GM12891 (cell line): ENCODE results near the gene CC2D1B.

Experiments
- DNase-seq: peaks from one replicate; pipeline ENCODE4 v3.0.0; 2011; ENCODE audit warnings: low spot score; ENCODE audit not compliant: insufficient read length
- FAIRE-seq: peaks from 2 replicates; lab custom pipeline; 2011; peaks lifted over from hg19 to GRCh38; lab: Jason Lieb, UNC
- PAX5 ChIP-seq: IDR thresholded peaks from 2 replicates; pipeline ENCODE4 v1.6.1; 2011; ENCODE audit warnings: low read length, moderate library complexity, mild to moderate bottlenecking; ENCODE audit not compliant: insufficient read depth, severe bottlenecking
- POLR2A ChIP-seq: IDR thresholded peaks from 2 replicates; pipeline ENCODE4 v1.6.1; 2011; ENCODE audit warnings: low read depth, low read length, control low read depth
- POLR2AphosphoS5 ChIP-seq: IDR thresholded peaks from 2 replicates; pipeline ENCODE4 v1.6.1; 2011; ENCODE audit warnings: low read depth, low read length, control low read depth
- POU2F2 ChIP-seq: IDR thresholded peaks from 2 replicates; pipeline ENCODE4 v1.6.1; 2011; ENCODE audit warnings: low read depth, mild to moderate bottlenecking, control low read depth, low read length, moderate library complexity
- SPI1 ChIP-seq: IDR thresholded peaks from 2 replicates; pipeline ENCODE4 v1.6.1; 2011; ENCODE audit warnings: low read depth, low read length, control low read depth
- TAF1 ChIP-seq: IDR thresholded peaks from 2 replicates; pipeline ENCODE4 v1.6.1; 2011; ENCODE audit warnings: low read depth, low read length, control low read depth

Gene CC2D1B

DNA sequence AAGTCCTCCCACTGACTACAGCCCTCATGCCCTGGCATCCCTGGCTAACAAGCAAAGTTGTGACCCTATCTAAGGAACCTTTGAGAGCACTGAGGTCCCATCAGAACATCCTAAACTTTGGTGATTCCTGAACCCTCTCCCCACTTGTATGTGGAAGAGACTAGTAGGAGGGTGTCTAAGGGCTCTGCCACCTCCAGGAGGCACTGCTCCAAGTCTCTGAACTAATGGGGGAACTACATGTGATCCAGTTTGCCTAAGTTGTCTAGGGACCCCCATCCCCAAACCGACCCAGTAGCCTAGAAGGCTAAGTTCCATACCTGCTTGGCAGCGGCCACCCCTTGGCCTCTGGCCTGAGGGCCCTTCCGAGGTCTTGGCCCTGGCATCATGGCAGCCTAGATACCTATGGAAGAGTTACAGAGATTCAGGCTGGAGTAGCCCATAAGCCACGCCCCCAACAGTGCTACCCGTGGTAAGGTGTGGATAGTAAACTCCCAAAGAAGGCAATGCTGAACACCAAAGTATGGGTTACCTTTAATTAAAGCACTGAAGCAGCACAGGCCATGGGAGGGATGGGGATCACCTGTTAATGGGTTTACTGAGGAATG is 1.7 kb downstream of the CC2D1B start:
- peak; percentile 70 for FAIRE-seq
- DNase-seq, result no peak
- TF ChIP-seq POLR2AphosphoS5, result no peak
- no peak for TF ChIP-seq PAX5
- no peak for TF ChIP-seq SPI1
- TF ChIP-seq POLR2A, result no peak
- TF ChIP-seq POU2F2, result no peak
- no peak for TF ChIP-seq TAF1

DNA sequence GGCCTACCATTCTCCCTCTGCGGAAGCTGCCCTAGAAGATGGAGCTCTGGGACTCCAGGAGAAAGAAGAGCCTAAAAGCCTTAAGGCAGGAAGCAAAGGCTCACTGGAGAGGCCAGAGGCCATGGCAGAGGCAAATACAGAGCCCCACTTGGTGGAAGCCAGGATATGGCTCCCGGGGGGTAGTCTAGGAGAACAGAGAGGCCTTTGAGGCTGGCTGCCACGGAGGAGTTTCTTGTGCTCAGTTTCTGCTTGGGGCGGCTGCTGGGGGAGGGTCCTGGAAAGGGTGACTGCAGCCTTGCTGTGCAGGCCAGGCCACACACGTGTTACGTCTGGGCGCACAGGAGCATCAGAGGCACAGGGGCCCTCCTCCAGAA is 5.4 kb downstream of the CC2D1B start:
- FAIRE-seq (no peak), DNase-seq (no peak)
- TF ChIP-seq POLR2A (no peak), SPI1 (no peak), PAX5 (no peak), TAF1 (no peak), POU2F2 (no peak), POLR2AphosphoS5 (no peak)

- DNase-seq (no peak), FAIRE-seq (no peak)
- TF ChIP-seq POLR2AphosphoS5 (no peak; the same call in 1 of the 2 replicates), SPI1 (no peak)
Observed at GRCh38 chr1:52359676-52360594, 6.1 kb downstream of the CC2D1B start.

DNA sequence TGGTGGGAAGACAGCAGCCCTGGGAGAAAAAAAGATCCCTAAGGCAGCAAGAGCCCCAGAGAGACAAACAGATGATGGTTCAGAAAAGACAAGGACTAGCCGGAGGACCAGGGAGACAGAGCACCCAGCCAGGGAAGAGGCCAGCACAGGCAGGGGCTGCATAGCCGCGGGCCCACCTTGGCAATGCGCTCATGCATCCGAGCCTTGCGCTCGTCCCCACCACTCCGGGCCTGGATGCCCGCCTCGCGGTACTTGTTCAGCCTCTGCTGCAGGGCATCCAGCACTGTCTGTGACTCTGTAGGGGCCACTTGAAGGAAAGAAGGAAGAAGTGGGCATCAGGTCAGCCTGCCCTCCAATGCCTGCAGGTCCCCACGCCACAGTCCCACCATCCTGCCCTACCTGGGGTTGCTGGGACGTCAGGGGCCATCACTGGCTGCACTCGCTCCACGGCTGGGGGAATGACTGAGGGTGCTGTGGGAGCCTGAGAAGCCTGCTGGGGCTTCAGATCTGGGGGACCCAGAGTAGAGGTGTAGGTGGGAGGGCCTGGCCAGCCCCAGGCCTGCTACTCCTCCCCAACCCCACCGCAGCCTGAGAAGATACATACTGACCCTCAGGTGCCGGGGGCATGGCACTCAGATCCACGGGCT is 7.0 kb downstream of the CC2D1B start:
- FAIRE-seq (no peak), DNase-seq (no peak)
- no peak for TF ChIP-seq PAX5
- no peak for TF ChIP-seq TAF1
- no peak for TF ChIP-seq POLR2A
- TF ChIP-seq POU2F2, result no peak
- TF ChIP-seq SPI1, result no peak
- TF ChIP-seq POLR2AphosphoS5, result no peak

DNA sequence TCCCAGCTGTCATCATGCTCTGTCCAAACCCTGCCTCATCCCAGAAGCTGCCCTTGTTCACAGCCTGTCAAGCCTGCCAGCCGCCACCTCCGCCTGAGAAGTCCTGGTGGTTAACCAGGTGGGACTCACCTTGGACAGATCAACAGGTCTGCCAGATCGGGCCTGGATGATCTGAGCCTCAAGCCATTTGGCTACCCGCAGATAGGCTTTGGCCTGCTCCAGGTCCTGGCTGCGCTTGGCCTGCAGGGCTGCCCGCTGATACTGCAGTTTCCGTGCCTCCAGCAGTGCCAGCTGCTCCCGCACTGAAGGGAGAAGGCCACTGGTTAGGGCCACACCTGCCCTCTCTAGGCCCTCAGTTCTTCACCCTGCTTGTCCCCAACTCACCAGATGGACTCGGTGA is 8.6 kb downstream of the CC2D1B start:
- FAIRE-seq, result no peak
- DNase-seq, result no peak
- no peak for TF ChIP-seq POLR2AphosphoS5
- no peak for TF ChIP-seq PAX5
- TF ChIP-seq POLR2A, result no peak
- no peak for TF ChIP-seq TAF1
- TF ChIP-seq SPI1, result no peak
- no peak for TF ChIP-seq POU2F2

- DNase-seq, result no peak
- no peak for FAIRE-seq
- TF ChIP-seq POLR2AphosphoS5 (no peak), PAX5 (no peak), POU2F2 (no peak), POLR2A (no peak), SPI1 (no peak), TAF1 (no peak)
Observed at GRCh38 chr1:52356818-52357355, 9.1 kb downstream of the CC2D1B start.

- TF ChIP-seq PAX5 (no peak), POLR2AphosphoS5 (peak; percentile 46; the same call in 1 of the 2 replicates)
- DNase-seq (no peak), FAIRE-seq (no peak)
Observed at GRCh38 chr1:52355847-52356505, 10.0 kb downstream of the CC2D1B start.

GRCh38 chr1:52355436-52355835 is 10.6 kb downstream of the CC2D1B start:
- no peak for FAIRE-seq
- DNase-seq, result no peak
- TF ChIP-seq SPI1 (no peak), PAX5 (no peak), POLR2A (no peak), POLR2AphosphoS5 (no peak), POU2F2 (no peak), TAF1 (no peak)

- FAIRE-seq (no peak), DNase-seq (no peak)
- TF ChIP-seq PAX5 (no peak), POLR2AphosphoS5 (peak; percentile 38; the same call in 1 of the 2 replicates)
Observed at GRCh38 chr1:52352690-52353089, 13.3 kb downstream of the CC2D1B start.

DNA sequence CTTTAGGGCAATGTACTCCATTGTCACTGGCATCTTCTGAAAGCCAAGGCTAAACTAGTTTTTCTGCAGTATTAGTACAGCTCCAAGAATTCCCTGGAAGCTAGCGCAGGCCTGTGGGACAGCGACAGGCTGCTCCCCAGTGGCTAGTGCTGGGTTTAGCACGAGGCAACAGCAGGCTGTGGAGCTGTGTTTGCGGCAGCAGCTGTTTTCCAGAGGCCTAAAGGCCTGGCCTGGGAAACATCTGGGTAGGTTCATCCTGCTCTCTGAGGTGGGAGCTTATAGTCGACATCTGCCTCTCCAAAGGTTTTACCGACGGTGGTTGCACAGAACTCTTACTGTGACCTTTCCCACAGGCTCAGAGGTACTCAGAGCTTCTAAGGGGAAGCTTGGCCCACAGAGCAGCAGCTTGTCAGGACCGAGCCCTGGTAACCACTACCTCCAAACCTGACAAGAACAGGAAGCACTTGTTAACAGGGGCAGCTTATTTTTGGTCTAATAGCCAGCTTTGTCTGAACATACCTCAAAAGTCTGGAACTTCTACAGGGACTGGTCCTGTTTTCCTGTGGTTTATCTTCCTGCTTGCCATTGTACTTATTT is 17.2 kb downstream of the CC2D1B start:
- DNase-seq, result no peak
- no peak for TF ChIP-seq PAX5
- no peak for TF ChIP-seq POU2F2
- TF ChIP-seq POLR2A, result no peak
- TF ChIP-seq TAF1, result no peak
- no peak for TF ChIP-seq SPI1
- TF ChIP-seq POLR2AphosphoS5, result no peak
- FAIRE-seq, result no peak
